ENCODE data around the gene PDE1A.

The PDE1A gene

GRCh38 chr2:182252534-182252933 lies 174.3 kb downstream of the PDE1A start:
- H3K79me2 ChIP-seq = no peaks in the 10 kb centered on the region
- no peak overlapping the region for H3K9ac ChIP-seq
- no peaks in the 10 kb centered on the region for H3K9me3 ChIP-seq (ENCODE audit: control insufficient read depth, low read length)
- H3K27ac ChIP-seq = no peak overlapping the region
- no peaks in the 10 kb centered on the region for H3K4me1 ChIP-seq
- H2AFZ ChIP-seq = no peak overlapping the region
- H3K27me3 ChIP-seq (ENCODE audit: control insufficient read depth, insufficient read depth, low read length) = no peaks in the 10 kb centered on the region
- no peak overlapping the region for H3K4me2 ChIP-seq (ENCODE audit: low read length)
- no peaks in the 10 kb centered on the region for H3K36me3 ChIP-seq (ENCODE audit: control insufficient read depth, insufficient read depth, low read length)
- TF ChIP-seq CTCF (IDR thresholded peaks at IDR 0.05) = no peak
- no peak overlapping the region for H3K4me3 ChIP-seq (ENCODE audit: low read depth, low read length)

- TF ChIP-seq CTCF (IDR thresholded peaks at IDR 0.05) = no peak
- no peak overlapping the region for H3K4me2 ChIP-seq (ENCODE audit: low read length)
- no peaks in the 10 kb centered on the region for H3K27me3 ChIP-seq (ENCODE audit: control insufficient read depth, insufficient read depth, low read length)
- no peaks in the 10 kb centered on the region for H3K79me2 ChIP-seq
- no peak overlapping the region for H3K4me3 ChIP-seq (ENCODE audit: low read depth, low read length)
- no peaks in the 10 kb centered on the region for H3K36me3 ChIP-seq (ENCODE audit: control insufficient read depth, insufficient read depth, low read length)
- H3K9ac ChIP-seq = no peak overlapping the region
- no peak overlapping the region for H3K27ac ChIP-seq
- H3K4me1 ChIP-seq = no peaks in the 10 kb centered on the region
- H3K9me3 ChIP-seq (ENCODE audit: control insufficient read depth, low read length) = no peaks in the 10 kb centered on the region
- no peak overlapping the region for H2AFZ ChIP-seq
Measured at GRCh38 chr2:182248898-182249297, 177.9 kb downstream of the PDE1A start.

GRCh38 chr2:182248362-182248761 lies 178.5 kb downstream of the PDE1A start:
- Histone ChIP-seq H3K79me2 (no peaks in the 10 kb centered on the region), H3K36me3 (ENCODE audit: control insufficient read depth, insufficient read depth, low read length) (no peaks in the 10 kb centered on the region), H3K9ac (no peak overlapping the region), H3K4me2 (ENCODE audit: low read length) (no peak overlapping the region), H3K27me3 (ENCODE audit: control insufficient read depth, insufficient read depth, low read length) (no peaks in the 10 kb centered on the region), H3K4me3 (ENCODE audit: low read depth, low read length) (no peak overlapping the region), H3K4me1 (no peaks in the 10 kb centered on the region), H2AFZ (no peak overlapping the region), H3K9me3 (ENCODE audit: control insufficient read depth, low read length) (no peaks in the 10 kb centered on the region), H3K27ac (no peak overlapping the region)
- no peak for TF ChIP-seq CTCF (IDR thresholded peaks at IDR 0.05)

- Histone ChIP-seq H3K9ac (no peak overlapping the region), H3K4me3 (ENCODE audit: low read depth, low read length) (no peak overlapping the region), H3K9me3 (ENCODE audit: control insufficient read depth, low read length) (no peaks in the 10 kb centered on the region), H3K36me3 (ENCODE audit: control insufficient read depth, insufficient read depth, low read length) (no peaks in the 10 kb centered on the region), H2AFZ (no peak overlapping the region), H3K79me2 (no peaks in the 10 kb centered on the region), H3K27me3 (ENCODE audit: control insufficient read depth, insufficient read depth, low read length) (no peaks in the 10 kb centered on the region), H3K4me1 (no peaks in the 10 kb centered on the region), H3K4me2 (ENCODE audit: low read length) (no peak overlapping the region), H3K27ac (no peak overlapping the region)
- TF ChIP-seq CTCF (IDR thresholded peaks at IDR 0.05) = no peak
Measured at GRCh38 chr2:182247831-182248230, 179.0 kb downstream of the PDE1A start.

GRCh38 chr2:182245963-182246362 lies 180.9 kb downstream of the PDE1A start:
- no peak overlapping the region for H3K4me2 ChIP-seq (ENCODE audit: low read length)
- H3K27ac ChIP-seq = no peak overlapping the region
- no peak overlapping the region for H3K4me3 ChIP-seq (ENCODE audit: low read depth, low read length)
- H3K4me1 ChIP-seq = no peaks in the 10 kb centered on the region
- TF ChIP-seq CTCF (IDR thresholded peaks at IDR 0.05) = no peak
- H3K36me3 ChIP-seq (ENCODE audit: control insufficient read depth, insufficient read depth, low read length) = no peaks in the 10 kb centered on the region
- H2AFZ ChIP-seq = no peak overlapping the region
- H3K9me3 ChIP-seq (ENCODE audit: control insufficient read depth, low read length) = no peaks in the 10 kb centered on the region
- no peaks in the 10 kb centered on the region for H3K79me2 ChIP-seq
- no peak overlapping the region for H3K9ac ChIP-seq
- no peaks in the 10 kb centered on the region for H3K27me3 ChIP-seq (ENCODE audit: control insufficient read depth, insufficient read depth, low read length)

All from parathyroid adenoma (tissue), 2 donors.